Activated CD4-positive, alpha-beta T cell treated with anti-CD3 and anti-CD28 coated beads, Interleukin-2, amount 50 U/mL, for 16 hours (primary cell): Measurements from ENCODE around the gene SHISAL1.

ENCODE experiments used
- DNase-seq: peaks from one replicate; pipeline ENCODE4 v3.0.0-alpha.2; 2020

The SHISAL1 gene

DNA sequence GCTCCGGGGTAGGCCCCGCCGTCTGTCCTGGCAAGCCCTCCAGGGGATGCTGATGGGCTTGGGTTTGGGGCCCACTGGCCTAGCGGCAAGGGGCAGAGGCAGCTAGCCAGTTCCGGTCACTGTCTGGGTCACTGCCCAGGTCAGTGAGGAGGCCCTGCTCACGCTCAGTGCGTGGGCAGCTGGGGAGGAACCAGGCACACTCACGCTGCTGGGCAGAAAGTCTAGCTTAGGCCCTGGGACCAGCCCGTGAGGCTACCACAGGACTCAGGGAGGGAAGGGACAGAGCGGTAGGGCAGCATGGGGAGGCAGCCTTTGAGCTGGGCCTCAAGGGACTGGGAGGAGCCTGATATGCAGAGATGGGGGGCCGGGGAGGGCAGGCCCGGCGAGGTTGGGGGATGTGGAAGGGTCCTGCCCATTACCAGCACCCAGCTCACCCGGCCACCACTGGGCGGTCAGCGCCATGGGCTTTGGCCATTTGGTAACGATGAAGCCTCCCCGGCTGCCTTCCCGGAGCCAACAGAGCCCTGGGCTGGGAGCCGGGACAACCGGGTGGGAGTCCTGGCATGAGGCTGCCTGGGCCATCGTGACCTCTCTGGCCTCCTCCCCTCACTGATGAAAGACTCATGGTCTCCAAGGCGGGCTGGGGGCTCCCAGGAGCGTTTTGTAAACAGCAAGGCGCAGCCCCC, 14.2 kb downstream of the SHISAL1 start:
- DNase-seq = no peak

GRCh38 chr22:44297470-44298061, 15.2 kb downstream of the SHISAL1 start:
- DNase-seq = no peak

- DNase-seq = no peak
Measured at GRCh38 chr22:44295406-44295805, 17.3 kb downstream of the SHISAL1 start.

GRCh38 chr22:44293876-44294275, 18.9 kb downstream of the SHISAL1 start:
- DNase-seq = no peak

DNA sequence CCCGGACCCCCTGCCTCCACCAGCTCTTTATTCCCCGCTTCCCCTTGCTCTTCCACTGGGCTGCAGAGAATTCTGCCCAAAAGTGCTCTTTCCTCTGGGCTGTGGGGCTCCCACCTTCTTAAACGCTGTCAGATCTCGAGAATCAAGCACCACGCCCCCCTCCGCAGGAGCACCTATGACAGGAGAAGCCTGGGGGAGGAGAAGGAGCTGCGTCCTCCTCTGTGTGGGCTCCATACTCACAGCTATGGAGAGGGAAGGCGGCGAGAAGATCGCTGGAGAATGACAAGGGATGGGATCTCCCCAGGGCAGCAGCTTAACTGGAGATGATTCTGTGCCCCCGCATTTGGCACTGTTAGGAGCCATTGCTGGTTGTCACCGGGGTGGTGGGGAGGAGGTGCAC, 19.7 kb downstream of the SHISAL1 start:
- no peak for DNase-seq

DNA sequence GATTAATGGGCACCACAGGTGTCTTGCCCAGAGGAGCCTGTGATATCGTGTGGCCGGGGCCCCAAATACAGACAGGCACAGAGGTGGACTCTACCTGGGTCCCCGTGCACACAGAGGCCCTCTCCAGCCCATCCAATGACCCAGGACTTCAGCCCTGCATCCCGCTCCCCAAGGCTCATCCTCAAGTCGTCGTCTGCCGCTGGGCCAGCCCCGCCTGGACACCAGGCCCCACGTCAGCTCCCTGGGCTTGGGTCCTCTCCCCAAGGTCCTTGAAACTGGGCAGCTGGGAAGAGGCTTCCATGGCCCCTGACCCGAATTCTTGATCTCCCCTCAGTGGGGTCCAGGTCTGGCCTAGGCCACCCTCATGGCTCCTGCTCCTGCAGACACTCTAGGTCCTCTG, 20.2 kb downstream of the SHISAL1 start:
- no peak for DNase-seq

DNA sequence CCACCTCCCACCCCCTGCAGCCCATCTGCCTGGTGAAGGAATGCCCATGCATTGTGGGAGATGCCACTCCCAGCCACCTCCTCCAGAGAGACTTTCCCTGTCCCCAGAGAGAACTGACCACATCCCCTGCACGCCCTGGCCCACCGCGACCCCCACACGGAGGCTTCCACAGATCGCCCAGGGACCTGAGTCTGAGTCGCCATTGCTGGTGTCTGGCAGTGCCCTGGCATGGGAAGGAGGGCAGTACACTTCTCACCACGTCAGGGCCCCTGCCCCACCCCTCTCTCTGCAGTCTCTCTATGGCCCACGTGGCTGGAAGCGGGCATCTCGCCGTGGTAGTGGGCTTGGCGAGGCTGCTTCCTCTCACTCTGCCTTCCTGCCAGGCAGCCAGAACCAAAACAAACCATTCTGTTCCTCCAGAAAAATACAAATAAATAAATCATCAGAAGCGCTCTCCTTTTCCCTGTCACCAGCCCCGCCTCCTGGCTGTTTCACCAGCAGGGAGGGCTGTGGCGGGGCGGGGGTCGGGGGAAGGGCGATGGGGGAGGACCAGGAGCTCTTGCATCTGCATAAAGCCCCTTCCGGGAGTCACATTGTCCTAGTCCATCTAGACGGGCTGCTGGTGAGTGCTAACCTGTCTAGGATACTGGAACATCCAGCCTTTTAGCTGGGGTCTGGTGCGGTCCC, 20.9 kb downstream of the SHISAL1 start:
- no peak for DNase-seq

- DNase-seq = no peak
Measured at GRCh38 chr22:44291265-44291664, 21.5 kb downstream of the SHISAL1 start.

- no peak for DNase-seq
Measured at GRCh38 chr22:44289414-44290171, 23.2 kb downstream of the SHISAL1 start.

GRCh38 chr22:44288913-44289312, 23.8 kb downstream of the SHISAL1 start:
- no peak for DNase-seq

- DNase-seq = no peak
Measured at GRCh38 chr22:44287741-44288140, 25.0 kb downstream of the SHISAL1 start.

GRCh38 chr22:44287121-44287693, 25.5 kb downstream of the SHISAL1 start:
- no peak for DNase-seq

- no peak for DNase-seq
Measured at GRCh38 chr22:44286646-44287045, 26.1 kb downstream of the SHISAL1 start.

GRCh38 chr22:44284711-44285110, 28.0 kb downstream of the SHISAL1 start:
- DNase-seq = no peak

GRCh38 chr22:44281768-44282637, 30.7 kb downstream of the SHISAL1 start:
- no peak for DNase-seq

DNA sequence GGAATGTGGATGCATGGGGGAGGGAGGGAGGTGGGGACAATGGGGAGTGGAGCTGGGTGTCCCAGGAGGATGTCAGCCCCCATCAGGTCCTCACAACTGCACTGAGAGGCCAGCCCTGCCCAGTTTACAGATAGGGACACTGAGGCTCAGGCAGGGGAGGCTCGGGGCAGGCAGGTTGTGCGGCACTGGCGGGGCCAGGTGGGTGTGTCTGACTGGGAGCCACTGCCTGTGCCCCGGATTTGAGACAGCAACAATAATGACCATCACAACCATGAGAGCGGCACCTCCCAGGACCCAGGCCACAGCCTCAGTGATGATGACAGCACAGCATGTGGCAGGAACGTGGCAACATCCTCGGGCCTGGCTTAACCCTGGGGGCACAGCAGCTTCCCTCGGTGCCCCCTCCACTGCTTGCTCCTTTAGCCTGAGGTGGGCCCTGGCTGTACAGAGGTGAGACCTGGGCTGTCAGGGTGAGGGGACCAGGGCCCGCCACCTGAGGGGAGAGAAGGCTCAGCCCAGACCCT, 32.0 kb downstream of the SHISAL1 start:
- DNase-seq = no peak

- DNase-seq = no peak
Measured at GRCh38 chr22:44279069-44279360, 33.7 kb downstream of the SHISAL1 start.

- no peak for DNase-seq
Measured at GRCh38 chr22:44278243-44279068, 34.3 kb downstream of the SHISAL1 start.

GRCh38 chr22:44277386-44278135, 35.2 kb downstream of the SHISAL1 start:
- DNase-seq = no peak

DNA sequence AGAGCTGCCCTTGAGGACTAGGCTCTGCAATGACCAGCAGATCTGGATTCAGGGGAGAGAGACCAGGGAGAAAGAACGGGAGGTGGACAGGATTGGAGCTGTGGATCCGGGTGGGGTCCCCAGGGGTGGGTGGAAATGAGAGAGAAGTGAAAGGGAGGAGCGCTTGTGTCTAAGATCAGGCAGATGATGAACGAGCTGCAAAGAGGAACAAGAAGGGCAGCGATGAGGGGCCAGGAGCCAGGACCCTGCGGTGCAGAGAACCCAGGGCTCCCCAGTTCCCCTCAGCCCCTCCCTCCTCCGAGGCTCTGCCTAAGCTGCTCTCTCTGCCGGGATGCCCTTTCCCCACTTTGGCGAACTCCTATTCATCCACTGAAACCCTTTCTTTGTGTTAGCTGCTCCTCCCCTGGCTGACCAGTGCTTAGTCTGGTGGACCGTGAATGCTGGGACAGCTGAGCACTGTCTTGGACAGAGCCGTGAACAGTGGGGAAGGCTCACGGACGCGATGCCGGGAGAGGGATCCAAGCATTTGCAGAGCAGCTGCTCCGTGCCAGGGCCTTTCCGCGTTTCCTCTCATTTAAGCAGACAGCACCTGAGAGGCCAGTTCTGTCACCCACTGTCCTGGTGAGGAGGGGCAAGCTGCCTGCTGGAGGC, 35.9 kb downstream of the SHISAL1 start:
- DNase-seq = no peak
